GM12874 (cell line): ENCODE measurements around the gene MCC.
A peak's percentile ranks its signal among the peaks of the same experiment; 100 is the strongest.

Experiments used
- CTCF ChIP-seq: IDR thresholded peaks from 2 replicates; pipeline ENCODE4 v1.5.1; 2011; ENCODE audit warnings: low read depth, mild to moderate bottlenecking, control low read depth, low read length, moderate library complexity; ENCODE audit not compliant: insufficient read depth

MCC gene

DNA sequence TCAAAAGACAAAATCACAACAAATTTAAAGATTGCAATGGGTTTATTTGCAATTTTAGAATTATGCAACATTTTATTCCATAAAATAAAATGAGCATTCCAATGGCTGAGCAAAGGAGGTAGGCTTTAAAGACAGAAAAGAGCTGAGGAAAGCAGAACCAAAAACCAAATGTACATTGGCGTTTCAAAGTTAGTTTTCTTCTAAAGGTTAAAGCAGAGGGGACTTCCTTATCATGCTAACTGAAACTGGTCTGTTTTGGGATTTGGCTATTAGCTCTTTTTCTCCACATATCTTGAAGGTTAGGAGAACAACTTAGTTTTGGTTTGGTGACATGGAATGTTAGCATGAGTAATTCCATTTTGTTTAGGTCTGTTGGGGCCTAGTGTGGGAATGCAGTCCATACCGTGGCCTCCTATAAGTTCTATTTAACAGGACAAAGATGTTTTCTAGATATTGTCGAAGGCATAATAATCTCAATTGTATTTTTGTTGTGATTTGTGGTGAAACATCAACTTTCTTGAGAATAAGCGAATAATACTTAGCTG, 491.4 kb downstream of the MCC start:
- no peak for TF ChIP-seq CTCF

- peak; percentile 78 for TF ChIP-seq CTCF
Measured at GRCh38 chr5:112995764-112996618, 492.3 kb downstream of the MCC start.

DNA sequence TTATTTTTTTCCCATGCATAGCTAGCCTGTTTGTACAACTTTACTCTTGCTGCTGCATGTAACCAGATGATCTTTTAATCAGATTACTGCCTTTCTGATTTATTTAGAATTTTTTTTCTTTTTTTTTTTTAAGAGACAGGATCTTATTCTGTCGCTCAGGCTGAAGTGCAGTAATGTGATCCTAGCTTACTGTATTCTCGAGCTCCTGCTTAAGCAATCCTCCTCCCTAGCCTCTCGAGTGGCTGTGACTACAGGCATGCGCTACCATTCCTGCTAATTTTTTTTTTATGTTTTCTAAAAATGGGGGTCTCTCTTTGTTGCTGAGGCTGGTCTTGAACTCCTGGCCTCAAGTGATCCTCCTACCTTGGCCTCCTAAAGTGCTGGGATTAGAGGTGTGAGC, 502.0 kb downstream of the MCC start:
- no peak for TF ChIP-seq CTCF

DNA sequence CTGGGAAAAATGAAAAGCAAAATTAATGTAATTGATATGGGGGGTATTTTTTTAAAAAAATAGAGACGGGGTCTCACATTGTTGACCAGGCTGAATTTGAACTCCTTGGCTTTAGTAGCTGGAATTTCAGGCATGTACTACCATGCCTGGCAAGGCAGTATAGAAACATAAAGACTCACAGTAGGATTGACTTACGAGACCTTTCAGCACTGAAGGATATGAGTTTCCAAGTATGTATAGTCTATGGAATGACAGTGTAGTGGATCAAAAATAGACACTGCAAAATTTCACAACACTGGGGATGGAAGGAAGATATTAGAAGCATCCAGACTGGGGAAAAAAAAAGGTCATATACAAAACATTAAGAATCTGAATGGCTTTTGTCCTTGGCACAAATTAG, 504.9 kb downstream of the MCC start:
- TF ChIP-seq CTCF = no peak

DNA sequence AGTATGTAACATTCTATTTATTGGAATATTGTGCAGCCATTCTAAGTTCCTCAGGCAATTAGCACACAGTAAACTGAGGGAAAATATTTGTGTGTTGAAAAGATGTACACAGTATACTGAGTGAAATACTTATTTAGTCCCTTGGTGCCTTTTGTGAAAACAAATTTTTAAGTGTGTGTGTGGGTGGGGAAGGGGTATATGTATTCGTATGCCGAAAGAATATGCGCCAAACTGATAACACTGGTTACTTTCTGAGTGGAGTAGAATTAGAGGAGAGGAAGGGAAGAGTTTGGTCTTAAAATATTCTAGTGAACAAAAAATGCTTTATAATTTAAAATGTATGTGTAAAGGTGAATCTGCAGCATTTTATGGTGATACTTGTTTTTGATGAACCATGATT, 508.5 kb downstream of the MCC start:
- no peak for TF ChIP-seq CTCF

GRCh38 chr5:112978836-112979235, 509.4 kb downstream of the MCC start:
- no peak for TF ChIP-seq CTCF

GRCh38 chr5:112977440-112977861, 510.8 kb downstream of the MCC start:
- no peak for TF ChIP-seq CTCF
